Activated CD8-positive, alpha-beta T cell treated with anti-CD3 and anti-CD28 coated beads for 36 hours (primary cell): ENCODE results near the gene OR2A25. TPM values are rescaled to one million over a fixed set of nuclear protein-coding genes. Genes with fewer than 3 reads are reported as not detected.

Experiments
- ATAC-seq: fragments of 200-7000 bp; cut with Tn5 transposase; one replicate; pipeline ENCODE4 v1.10.0; 2021; ENCODE audit warnings: mild to moderate bottlenecking, moderate library complexity
- CTCF ChIA-PET: fragments of 350-600 bp; sonication (Branson Sonifier 250); formaldehyde crosslinking; loops from one replicate; lab custom pipeline; 2021; ENCODE audit warnings: antibody characterized with exemption; lab: Charles Lee
- POLR2A ChIA-PET: fragments of 350-600 bp; sonication (Branson Sonifier 250); formaldehyde crosslinking; loops from one replicate; lab custom pipeline; 2021; ENCODE audit warnings: antibody characterized with exemption; lab: Charles Lee
- DNase-seq: peaks from one replicate; pipeline ENCODE4 v3.0.0-alpha.2; 2020
- H3K27ac Mint-ChIP-seq: one replicate; pipeline ENCODE4 v1.8.0; 2021; ENCODE audit warnings: mild to moderate bottlenecking, mixed read lengths
- H3K27me3 Mint-ChIP-seq: one replicate; pipeline ENCODE4 v1.8.0; 2021; ENCODE audit warnings: mixed read lengths
- H3K36me3 Mint-ChIP-seq: one replicate; pipeline ENCODE4 v1.8.0; 2021; ENCODE audit warnings: low read depth, mixed read lengths
- H3K4me1 Mint-ChIP-seq: one replicate; pipeline ENCODE4 v1.8.0; 2021; ENCODE audit warnings: low read depth, mixed read lengths
- H3K4me3 Mint-ChIP-seq: one replicate; pipeline ENCODE4 v1.8.0; 2021; ENCODE audit warnings: mild to moderate bottlenecking, moderate library complexity, mixed read lengths
- H3K9me3 Mint-ChIP-seq: one replicate; pipeline ENCODE4 v1.8.0; 2021; ENCODE audit warnings: mixed read lengths
- intact Hi-C: fragments of 100-400 bp; cut with micrococcal nuclease; formaldehyde crosslinking; loops from one replicate; pipeline ENCODE4 v1.10.0; 2022
- total RNA-seq, 2 experiments: library from RNA; stranded (reverse); gene quantifications; one replicate each; pipeline ENCODE4 v1.2.3, GENCODE V29; 2021
- TF ChIP-seq, protein P1 (sequence below): fragments of 200-600 bp; IDR thresholded peaks from one replicate; pipeline ENCODE4 v1.8.0; 2022; ENCODE audit warnings: antibody characterized with exemption, mild to moderate bottlenecking

The OR2A25 gene
- total RNA-seq, 2 experiments from 2014 or later, result not detected

DNA sequence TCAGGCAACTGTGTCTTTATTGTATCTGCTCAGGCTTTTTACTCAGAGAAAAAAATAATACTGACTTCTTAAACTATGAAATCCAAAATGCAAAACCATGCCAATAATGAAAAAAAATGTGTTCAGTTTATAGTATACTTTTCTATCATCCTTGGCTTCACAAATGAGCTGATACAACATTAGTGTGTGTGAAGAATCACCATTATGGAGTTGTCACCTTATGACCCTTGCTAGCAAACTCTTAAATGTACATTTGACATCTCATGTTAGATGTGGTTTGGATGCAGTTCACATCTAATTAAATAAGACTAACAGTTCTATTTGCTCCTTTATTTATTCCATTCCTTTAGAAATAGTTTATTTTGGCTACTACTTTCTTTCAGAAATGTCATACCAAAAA, 35.6 kb downstream of the OR2A25 start:
- POLR2A ChIA-PET, result no interaction called here
- Mint-ChIP-seq H3K4me1 (no peaks in the 10 kb centered on the region), H3K36me3 (no peaks in the 10 kb centered on the region)

DNA sequence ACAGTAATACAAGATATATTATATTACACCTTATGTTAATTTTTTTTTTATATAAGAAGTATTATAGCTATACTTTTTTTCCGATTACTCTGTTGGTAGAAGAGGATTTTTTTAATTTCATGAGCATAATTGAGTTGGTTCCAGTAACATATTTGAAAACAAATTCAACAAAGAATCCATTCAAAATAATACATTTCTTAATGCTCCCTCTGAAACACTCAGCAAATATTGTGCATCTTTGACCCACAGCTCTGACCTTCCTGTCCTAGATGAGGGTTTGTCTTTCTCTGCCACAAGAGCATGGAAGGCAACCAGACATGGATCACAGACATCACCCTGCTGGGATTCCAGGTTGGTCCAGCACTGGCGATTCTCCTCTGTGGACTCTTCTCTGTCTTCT, 39.7 kb downstream of the OR2A25 start, which contains the start of gene OR2A2:
Gene OR2A2, plus strand, starts transcription at position 301 of the 400 bp plus-strand sequence. Its CDS starts 0 bp downstream, at position 301.
- Mint-ChIP-seq H3K4me1 (no peaks in the 10 kb centered on the region), H3K27me3 (peaks cover 13% of the 10 kb centered on the region), H3K27ac (no peak within 1 kb of the TSS), H3K36me3 (no peaks in the 10 kb centered on the region), H3K9me3 (no peaks in the 10 kb centered on the region), H3K4me3 (no peak within 1 kb of the TSS)
- TF ChIP-seq, protein P1, sequence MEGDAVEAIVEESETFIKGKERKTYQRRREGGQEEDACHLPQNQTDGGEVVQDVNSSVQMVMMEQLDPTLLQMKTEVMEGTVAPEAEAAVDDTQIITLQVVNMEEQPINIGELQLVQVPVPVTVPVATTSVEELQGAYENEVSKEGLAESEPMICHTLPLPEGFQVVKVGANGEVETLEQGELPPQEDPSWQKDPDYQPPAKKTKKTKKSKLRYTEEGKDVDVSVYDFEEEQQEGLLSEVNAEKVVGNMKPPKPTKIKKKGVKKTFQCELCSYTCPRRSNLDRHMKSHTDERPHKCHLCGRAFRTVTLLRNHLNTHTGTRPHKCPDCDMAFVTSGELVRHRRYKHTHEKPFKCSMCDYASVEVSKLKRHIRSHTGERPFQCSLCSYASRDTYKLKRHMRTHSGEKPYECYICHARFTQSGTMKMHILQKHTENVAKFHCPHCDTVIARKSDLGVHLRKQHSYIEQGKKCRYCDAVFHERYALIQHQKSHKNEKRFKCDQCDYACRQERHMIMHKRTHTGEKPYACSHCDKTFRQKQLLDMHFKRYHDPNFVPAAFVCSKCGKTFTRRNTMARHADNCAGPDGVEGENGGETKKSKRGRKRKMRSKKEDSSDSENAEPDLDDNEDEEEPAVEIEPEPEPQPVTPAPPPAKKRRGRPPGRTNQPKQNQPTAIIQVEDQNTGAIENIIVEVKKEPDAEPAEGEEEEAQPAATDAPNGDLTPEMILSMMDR, result no peak
- POLR2A ChIA-PET, result no interaction called here
- intact Hi-C loops, result no loop called here
- DNase-seq, result no peak
- CTCF ChIA-PET, result interaction anchor here (1.8 kb wide), 1 partner anchor 19 kb away, joined by 8 read pairs; no protein-coding TSS in a partner anchor
- no peak for ATAC-seq

More for the DNA sequence above, 35.6 kb downstream of the OR2A25 start:
- intact Hi-C loops, result no loop called here
- TF ChIP-seq, protein P1, result no peak
- CTCF ChIA-PET, result no interaction called here
- no peaks in the 10 kb centered on the region for H3K9me3 Mint-ChIP-seq
- no peak overlapping the region for H3K4me3 Mint-ChIP-seq
- ATAC-seq (no peak), DNase-seq (no peak)
- H3K27ac Mint-ChIP-seq, result no peak overlapping the region
- H3K27me3 Mint-ChIP-seq, result peaks cover 3% of the 10 kb centered on the region

DNA sequence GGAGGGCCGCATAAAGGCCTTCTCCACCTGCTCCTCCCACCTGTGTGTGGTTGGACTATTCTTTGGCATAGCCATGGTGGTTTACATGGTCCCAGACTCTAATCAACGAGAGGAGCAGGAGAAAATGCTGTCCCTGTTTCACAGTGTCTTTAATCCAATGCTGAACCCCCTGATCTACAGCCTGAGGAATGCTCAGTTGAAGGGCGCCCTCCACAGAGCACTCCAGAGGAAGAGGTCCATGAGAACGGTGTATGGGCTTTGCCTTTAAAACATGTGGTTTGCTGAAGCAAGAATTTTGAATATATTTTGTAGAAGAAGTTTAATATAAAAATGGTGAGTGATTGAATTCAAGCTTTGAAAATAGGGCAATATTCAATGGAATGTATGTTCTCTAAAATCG, 40.7 kb downstream of the OR2A25 start:
- no peak overlapping the region for H3K4me3 Mint-ChIP-seq
- H3K9me3 Mint-ChIP-seq, result no peaks in the 10 kb centered on the region
- intact Hi-C loops, result no loop called here
- DNase-seq, result no peak
- peaks cover 13% of the 10 kb centered on the region for H3K27me3 Mint-ChIP-seq
- H3K36me3 Mint-ChIP-seq, result no peaks in the 10 kb centered on the region
- no peak for ATAC-seq
- ChIA-PET POLR2A (no interaction called here), CTCF (no interaction called here)
- TF ChIP-seq, protein P1, result no peak
- H3K4me1 Mint-ChIP-seq, result no peaks in the 10 kb centered on the region
- no peak overlapping the region for H3K27ac Mint-ChIP-seq

DNA sequence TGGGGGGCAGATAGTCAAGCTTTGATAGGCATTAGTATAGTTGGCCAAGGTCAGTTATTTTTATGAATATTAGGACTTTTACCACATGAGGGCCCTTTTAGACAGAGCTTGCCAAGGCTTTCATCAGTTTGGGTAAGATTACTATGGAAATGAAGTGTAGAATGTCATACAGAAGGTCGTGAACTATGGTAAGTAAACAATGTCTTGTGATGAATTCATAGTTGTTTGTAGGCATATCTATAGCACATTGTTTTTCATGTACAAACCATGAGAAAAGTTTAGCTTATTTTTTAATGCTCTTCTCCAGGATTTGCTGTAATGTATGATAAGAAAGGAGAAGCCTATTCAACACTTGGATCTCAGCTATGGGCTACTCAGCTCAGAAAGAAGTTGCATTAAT, 44.0 kb downstream of the OR2A25 start:
- ChIA-PET CTCF (interaction anchor here (2.2 kb wide), 1 partner anchor 14 kb away, joined by 15 read pairs; no protein-coding TSS in a partner anchor), POLR2A (no interaction called here)
- no peaks in the 10 kb centered on the region for H3K4me1 Mint-ChIP-seq
- DNase-seq, result no peak
- no peaks in the 10 kb centered on the region for H3K36me3 Mint-ChIP-seq
- H3K27me3 Mint-ChIP-seq, result peaks cover 12% of the 10 kb centered on the region
- no peak overlapping the region for H3K27ac Mint-ChIP-seq
- TF ChIP-seq, protein P1, result no peak
- no peaks in the 10 kb centered on the region for H3K9me3 Mint-ChIP-seq
- no peak for ATAC-seq
- intact Hi-C loops, result no loop called here
- H3K4me3 Mint-ChIP-seq, result no peak overlapping the region

DNA sequence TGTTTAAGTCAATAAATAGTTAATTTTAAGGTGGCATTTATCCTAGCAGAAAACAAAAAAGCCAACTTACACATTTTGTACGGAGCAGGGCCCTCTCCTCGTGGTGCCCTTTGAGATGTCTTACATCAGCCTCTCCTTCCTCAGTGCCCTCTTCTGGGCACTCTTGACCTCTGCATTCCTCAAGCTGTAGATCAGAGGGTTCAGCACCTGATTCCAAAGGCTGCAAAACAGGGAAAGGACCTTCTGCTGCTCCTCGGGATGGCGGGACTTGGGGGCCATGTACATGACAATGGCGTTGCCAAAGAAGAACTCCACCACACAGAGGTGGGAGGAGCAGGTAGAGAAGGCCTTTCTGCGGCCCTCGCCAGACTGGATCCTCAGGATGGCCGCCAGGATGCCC, 48.7 kb downstream of the OR2A25 start:
- TF ChIP-seq, protein P1, result no peak
- CTCF ChIA-PET, result no interaction called here
- H3K27ac Mint-ChIP-seq, result no peak overlapping the region

More for the DNA sequence above, 48.7 kb downstream of the OR2A25 start:
- POLR2A ChIA-PET, result no interaction called here
- Mint-ChIP-seq H3K27me3 (peaks cover 9% of the 10 kb centered on the region), H3K36me3 (no peaks in the 10 kb centered on the region), H3K4me1 (no peaks in the 10 kb centered on the region), H3K9me3 (no peaks in the 10 kb centered on the region), H3K4me3 (no peak overlapping the region)
- intact Hi-C loops, result no loop called here
- ATAC-seq (no peak), DNase-seq (no peak)
